ENCODE measurements around the gene SHTN1. TPM values are rescaled to one million over a fixed set of nuclear protein-coding genes. Genes with fewer than 3 reads are reported as not detected.

SHTN1 gene
- 187 and 201 TPM in 2 replicates for total RNA-seq (2014; rRNA removed; shearing (Covaris generic))
- polyA plus RNA-seq (2015; cell fraction: cytosol; rRNA removed) = 57.3 and 71.1 TPM in 2 replicates
- polyA plus RNA-seq (2015; cell fraction: nucleus; rRNA removed) = 323 and 361 TPM in 2 replicates

GRCh38 chr10:117005026-117005526 lies at the start of gene SHTN1:
Gene SHTN1 (minus strand): TSS chr10:117005187. CDS start chr10:117005079, 108 bp downstream.
- peak; percentile 59 for DNase-seq (ENCODE audit: low read depth, low spot score)
- in situ Hi-C loops (cut with HindIII; ENCODE audit: low pct_unique_long_range_greater_than_20kb, low sequenced_read_pairs) = no loop called here

- in situ Hi-C loops (cut with HindIII; ENCODE audit: low pct_unique_long_range_greater_than_20kb, low sequenced_read_pairs) = no loop called here
- DNase-seq (ENCODE audit: low read depth, low spot score) = no peak
Measured at GRCh38 chr10:117053482-117053881, 48.5 kb upstream of the SHTN1 start.

GRCh38 chr10:117047947-117048346 lies 43.0 kb upstream of the SHTN1 start:
- in situ Hi-C loops (cut with HindIII; ENCODE audit: low pct_unique_long_range_greater_than_20kb, low sequenced_read_pairs) = no loop called here

GRCh38 chr10:117016266-117016665 lies 11.3 kb upstream of the SHTN1 start:
- DNase-seq (ENCODE audit: low read depth, low spot score) = no peak
- in situ Hi-C loops (cut with HindIII; ENCODE audit: low pct_unique_long_range_greater_than_20kb, low sequenced_read_pairs) = no loop called here

More at GRCh38 chr10:117047947-117048346, 43.0 kb upstream of the SHTN1 start:
- no peak for DNase-seq (ENCODE audit: low read depth, low spot score)

GRCh38 chr10:117014835-117015234 lies 9.8 kb upstream of the SHTN1 start:
- no peak for DNase-seq (ENCODE audit: low read depth, low spot score)
- in situ Hi-C loops (cut with HindIII; ENCODE audit: low pct_unique_long_range_greater_than_20kb, low sequenced_read_pairs) = no loop called here

GRCh38 chr10:117007080-117007479 lies 2.1 kb upstream of the SHTN1 start:
- peak; percentile 14 for DNase-seq (ENCODE audit: low read depth, low spot score)
- in situ Hi-C loops (cut with HindIII; ENCODE audit: low pct_unique_long_range_greater_than_20kb, low sequenced_read_pairs) = no loop called here

- peak; percentile 36 for DNase-seq (ENCODE audit: low read depth, low spot score)
- in situ Hi-C loops (cut with HindIII; ENCODE audit: low pct_unique_long_range_greater_than_20kb, low sequenced_read_pairs) = no loop called here
Measured at GRCh38 chr10:117005527-117006055, 604 bp upstream of the SHTN1 start.

- in situ Hi-C loops (cut with HindIII; ENCODE audit: low pct_unique_long_range_greater_than_20kb, low sequenced_read_pairs) = no loop called here
- peak; percentile 65 for DNase-seq (ENCODE audit: low read depth, low spot score)
Measured at GRCh38 chr10:117004227-117005025, 561 bp downstream of the SHTN1 start.

GRCh38 chr10:117003336-117003735 lies 1.7 kb downstream of the SHTN1 start:
- DNase-seq (ENCODE audit: low read depth, low spot score) = no peak
- in situ Hi-C loops (cut with HindIII; ENCODE audit: low pct_unique_long_range_greater_than_20kb, low sequenced_read_pairs) = no loop called here

GRCh38 chr10:117002206-117002605 lies 2.8 kb downstream of the SHTN1 start:
- in situ Hi-C loops (cut with HindIII; ENCODE audit: low pct_unique_long_range_greater_than_20kb, low sequenced_read_pairs) = no loop called here
- no peak for DNase-seq (ENCODE audit: low read depth, low spot score)

- in situ Hi-C loops (cut with HindIII; ENCODE audit: low pct_unique_long_range_greater_than_20kb, low sequenced_read_pairs) = no loop called here
Measured at GRCh38 chr10:117001144-117001543, 3.8 kb downstream of the SHTN1 start.

GRCh38 chr10:117000580-117000979 lies 4.4 kb downstream of the SHTN1 start:
- peak; percentile 36 for DNase-seq (ENCODE audit: low read depth, low spot score)
- in situ Hi-C loops (cut with HindIII; ENCODE audit: low pct_unique_long_range_greater_than_20kb, low sequenced_read_pairs) = no loop called here

More at GRCh38 chr10:117001144-117001543, 3.8 kb downstream of the SHTN1 start:
- no peak for DNase-seq (ENCODE audit: low read depth, low spot score)

GRCh38 chr10:116998172-116998571 lies 6.8 kb downstream of the SHTN1 start:
- no peak for DNase-seq (ENCODE audit: low read depth, low spot score)
- in situ Hi-C loops (cut with HindIII; ENCODE audit: low pct_unique_long_range_greater_than_20kb, low sequenced_read_pairs) = no loop called here

GRCh38 chr10:116997015-116997414 lies 8.0 kb downstream of the SHTN1 start:
- in situ Hi-C loops (cut with HindIII; ENCODE audit: low pct_unique_long_range_greater_than_20kb, low sequenced_read_pairs) = no loop called here
- DNase-seq (ENCODE audit: low read depth, low spot score) = no peak

GRCh38 chr10:116995648-116996047 lies 9.3 kb downstream of the SHTN1 start:
- no peak for DNase-seq (ENCODE audit: low read depth, low spot score)
- in situ Hi-C loops (cut with HindIII; ENCODE audit: low pct_unique_long_range_greater_than_20kb, low sequenced_read_pairs) = no loop called here

GRCh38 chr10:116994113-116994890 lies 10.7 kb downstream of the SHTN1 start:
- in situ Hi-C loops (cut with HindIII; ENCODE audit: low pct_unique_long_range_greater_than_20kb, low sequenced_read_pairs) = no loop called here
- DNase-seq (ENCODE audit: low read depth, low spot score) = no peak

- no peak for DNase-seq (ENCODE audit: low read depth, low spot score)
- in situ Hi-C loops (cut with HindIII; ENCODE audit: low pct_unique_long_range_greater_than_20kb, low sequenced_read_pairs) = no loop called here
Measured at GRCh38 chr10:116993610-116994009, 11.4 kb downstream of the SHTN1 start.

- in situ Hi-C loops (cut with HindIII; ENCODE audit: low pct_unique_long_range_greater_than_20kb, low sequenced_read_pairs) = no loop called here
- DNase-seq (ENCODE audit: low read depth, low spot score) = no peak
Measured at GRCh38 chr10:116992183-116992582, 12.8 kb downstream of the SHTN1 start.

Measured in SK-MEL-5 (cell line).